Right lobe of liver (tissue), 4 donors: ENCODE results near the gene PGAM1.

Experiments
- POLR2A ChIP-seq: fragments of 450-650 bp; IDR thresholded peaks from one replicate; pipeline ENCODE4 v1.6.1; 2017; ENCODE audit warnings: antibody characterized with exemption, mild to moderate bottlenecking
- TF ChIP-seq, protein P1 (sequence below), 4 donors: fragments of 200-600 bp in 3 of 4; fragments of 450-650 bp in 1 of 4; IDR thresholded peaks; one replicate each; pipeline versions ENCODE4 v1.5.1 to v1.8.0; 2016 to 2022; ENCODE audit warnings: antibody characterized with exemption in 4 of 4, mild to moderate bottlenecking in 2 of 4
- donor health status: DM: no; HTN: no; CAD: no.
- donor health status: DM: no; HTN: no; CAD: no.
- donor health status: DM: no; HTN: yes; CAD: no.

DNA sequence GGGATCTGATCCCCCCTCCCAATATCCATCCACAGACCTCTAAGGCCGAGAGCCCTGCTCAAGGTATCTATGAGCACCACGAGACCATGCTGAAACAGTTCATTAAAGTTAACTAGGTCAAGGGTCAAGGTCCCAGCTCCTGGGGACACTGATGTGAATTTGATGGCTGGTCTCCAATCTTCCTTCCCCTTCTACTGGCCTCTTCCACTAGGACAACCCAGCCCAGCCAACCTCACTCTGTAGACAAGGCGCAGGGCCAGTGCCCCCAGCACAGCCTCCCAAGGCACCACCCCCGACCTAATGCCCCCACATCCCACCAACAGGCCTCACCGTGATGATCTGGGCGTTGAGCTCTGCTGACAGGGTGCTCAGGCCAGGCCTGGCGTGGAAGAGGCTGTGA is 40.4 kb upstream of the PGAM1 start:
- TF ChIP-seq POLR2A: no peak
- TF ChIP-seq, protein P1, sequence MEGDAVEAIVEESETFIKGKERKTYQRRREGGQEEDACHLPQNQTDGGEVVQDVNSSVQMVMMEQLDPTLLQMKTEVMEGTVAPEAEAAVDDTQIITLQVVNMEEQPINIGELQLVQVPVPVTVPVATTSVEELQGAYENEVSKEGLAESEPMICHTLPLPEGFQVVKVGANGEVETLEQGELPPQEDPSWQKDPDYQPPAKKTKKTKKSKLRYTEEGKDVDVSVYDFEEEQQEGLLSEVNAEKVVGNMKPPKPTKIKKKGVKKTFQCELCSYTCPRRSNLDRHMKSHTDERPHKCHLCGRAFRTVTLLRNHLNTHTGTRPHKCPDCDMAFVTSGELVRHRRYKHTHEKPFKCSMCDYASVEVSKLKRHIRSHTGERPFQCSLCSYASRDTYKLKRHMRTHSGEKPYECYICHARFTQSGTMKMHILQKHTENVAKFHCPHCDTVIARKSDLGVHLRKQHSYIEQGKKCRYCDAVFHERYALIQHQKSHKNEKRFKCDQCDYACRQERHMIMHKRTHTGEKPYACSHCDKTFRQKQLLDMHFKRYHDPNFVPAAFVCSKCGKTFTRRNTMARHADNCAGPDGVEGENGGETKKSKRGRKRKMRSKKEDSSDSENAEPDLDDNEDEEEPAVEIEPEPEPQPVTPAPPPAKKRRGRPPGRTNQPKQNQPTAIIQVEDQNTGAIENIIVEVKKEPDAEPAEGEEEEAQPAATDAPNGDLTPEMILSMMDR (IDR thresholded peaks at IDR 0.05): no peak
